Liver (tissue), 9 donors: ENCODE results near the gene UBE2F. TPM values are rescaled to one million over a fixed set of nuclear protein-coding genes. Genes with fewer than 3 reads are reported as not detected.
"Not testable (repeated sequence)": the region's sequence is repeated elsewhere in the genome, so short reads cannot be mapped to it uniquely, and the experiment has no call there.

Experiments
- DNase-seq: peaks from one replicate; pipeline ENCODE4 v3.0.0-alpha.2; 2017; ENCODE audit warnings: low spot score
- H3K27ac ChIP-seq, 2 donors: one replicate each; pipeline ENCODE4 v1.7.0; 2013; ENCODE audit warnings: inconsistent platforms in 2 of 2, low read length in 2 of 2, control low read depth in 1 of 2, low read depth in 1 of 2, mild to moderate bottlenecking in 1 of 2
- H3K27me3 ChIP-seq, 4 donors: one replicate each; pipeline versions ENCODE4 v1.6.1 to v1.7.0; 2013; ENCODE audit warnings: low read length in 3 of 4, inconsistent platforms in 1 of 4, mild to moderate bottlenecking in 1 of 4, moderate library complexity in 1 of 4; ENCODE audit not compliant: control insufficient read depth in 4 of 4, insufficient read depth in 4 of 4
- H3K36me3 ChIP-seq, 4 donors: one replicate each; pipeline versions ENCODE4 v1.6.1 to v1.7.0; 2013; ENCODE audit warnings: low read length in 3 of 4, mild to moderate bottlenecking in 3 of 4, low read depth in 1 of 4, moderate library complexity in 1 of 4; ENCODE audit not compliant: control insufficient read depth in 4 of 4, insufficient read depth in 3 of 4
- H3K4me1 ChIP-seq, 4 donors: one replicate each; pipeline versions ENCODE4 v1.6.1 to v1.7.0; 2013; ENCODE audit warnings: low read length in 3 of 4, mild to moderate bottlenecking in 3 of 4, moderate library complexity in 1 of 4; ENCODE audit not compliant: control insufficient read depth in 4 of 4, insufficient read depth in 4 of 4
- H3K4me3 ChIP-seq, 3 donors: one replicate each; pipeline versions ENCODE4 v1.6.1 to v1.7.0; 2013; ENCODE audit warnings: low read length in 3 of 3, control low read depth in 1 of 3, low read depth in 1 of 3, mild to moderate bottlenecking in 1 of 3
- H3K9ac ChIP-seq, 2 donors: one replicate each; pipeline ENCODE4 v1.7.0; 2013; ENCODE audit warnings: low read length in 2 of 2, mild to moderate bottlenecking in 2 of 2, moderate library complexity in 2 of 2, control low read depth in 1 of 2, low read depth in 1 of 2
- H3K9me3 ChIP-seq, 4 donors: one replicate each; pipeline versions ENCODE4 v1.6.1 to v1.7.0; 2013; ENCODE audit warnings: low read length in 3 of 4; ENCODE audit not compliant: control insufficient read depth in 4 of 4
- EGR1 ChIP-seq, 2 donors: IDR thresholded peaks; 2 replicates each; pipeline ENCODE4 v1.6.1; 2016 to 2018; ENCODE audit warnings: antibody characterized with exemption in 2 of 2, low read depth in 2 of 2
- FOXA1 ChIP-seq: IDR thresholded peaks from 2 replicates; pipeline ENCODE4 v1.6.1; 2016; ENCODE audit warnings: antibody characterized with exemption
- FOXA2 ChIP-seq: IDR thresholded peaks from 2 replicates; pipeline ENCODE4 v1.6.1; 2016; ENCODE audit warnings: antibody characterized with exemption
- GABPA ChIP-seq, 2 donors: IDR thresholded peaks in 1 of 2; conservative IDR thresholded peaks in 1 of 2; 2 replicates each; pipeline ENCODE4 v1.6.1; 2016; ENCODE audit warnings: antibody characterized with exemption in 2 of 2, mild to moderate bottlenecking in 1 of 2, moderate library complexity in 1 of 2
- HNF4A ChIP-seq, 2 donors: conservative IDR thresholded peaks; 2 replicates each; pipeline ENCODE4 v1.6.1; 2016; ENCODE audit warnings: antibody characterized with exemption in 2 of 2, mild to moderate bottlenecking in 2 of 2
- HNF4G ChIP-seq: IDR thresholded peaks from 2 replicates; pipeline ENCODE4 v1.6.1; 2016; ENCODE audit warnings: antibody characterized with exemption
- JUND ChIP-seq, 2 donors: IDR thresholded peaks; 2 replicates each; pipeline ENCODE4 v1.6.1; 2016; ENCODE audit warnings: antibody characterized with exemption in 2 of 2
- NR2F2 ChIP-seq: IDR thresholded peaks from 2 replicates; pipeline ENCODE4 v1.6.1; 2016; ENCODE audit warnings: antibody characterized with exemption
- RXRA ChIP-seq, 2 donors: IDR thresholded peaks; 2 replicates each; pipeline ENCODE4 v1.6.1; 2017 to 2018; ENCODE audit warnings: antibody characterized with exemption in 2 of 2, mild to moderate bottlenecking in 1 of 2
- SP1 ChIP-seq: IDR thresholded peaks from 2 replicates; pipeline ENCODE4 v1.6.1; 2018; ENCODE audit warnings: antibody characterized with exemption, mild to moderate bottlenecking
- TAF1 ChIP-seq: conservative IDR thresholded peaks from 2 replicates; pipeline ENCODE4 v1.6.1; 2016; ENCODE audit warnings: antibody characterized with exemption, mild to moderate bottlenecking
- YY1 ChIP-seq: IDR thresholded peaks from 2 replicates; pipeline ENCODE4 v1.6.1; 2016; ENCODE audit warnings: antibody characterized with exemption, mild to moderate bottlenecking
- WGBS: extraction: QIAGEN DNeasy Blood & Tissue Kit; methylation state at CpG from one replicate; pipeline ENCODE4 v1.1.7; 2013; 5-methylcytosine and 5-hydroxymethylcytosine counted together
- polyA plus RNA-seq, 2 donors: library from polyadenylated mRNA; stranded (reverse) in 1 of 2; unstranded in 1 of 2; fragments of 200-250 nt in 1 of 2; fragments of >200 nt in 1 of 2; fragmentation: Nextera tagmentation in 1 of 2; extraction: Ambion mirVana in 1 of 2; gene quantifications; one replicate each; pipeline versions ENCODE4 v1.2.1 to v1.2.3, GENCODE V29; 2013 to 2015
- total RNA-seq, 2 donors: library from RNA; depleted of rRNA; stranded (reverse); fragments of >200 nt; gene quantifications; one replicate each; pipeline ENCODE4 v1.2.3, GENCODE V29; 2014
- TF ChIP-seq, protein P1 (sequence below): IDR thresholded peaks from 2 replicates; pipeline ENCODE4 v1.6.1; 2016; ENCODE audit warnings: antibody characterized with exemption
- TF ChIP-seq, protein P2 (sequence below): fragments of 150-350 bp; IDR thresholded peaks from 2 replicates; pipeline ENCODE4 v1.5.1; 2017; ENCODE audit warnings: improper control_type of control experiment, low read depth, low read length; ENCODE audit not compliant: missing input control
- TF ChIP-seq, protein P3 (sequence below): IDR thresholded peaks from 2 replicates; pipeline ENCODE4 v1.6.1; 2016; ENCODE audit warnings: antibody characterized with exemption
- TF ChIP-seq, protein P4 (sequence below): IDR thresholded peaks from 2 replicates; pipeline ENCODE4 v1.6.1; 2016; ENCODE audit warnings: antibody characterized with exemption
- TF ChIP-seq, protein P5 (sequence below): IDR thresholded peaks from 2 replicates; pipeline ENCODE4 v1.6.1; 2016; ENCODE audit warnings: antibody characterized with exemption, mild to moderate bottlenecking
- donor health status: healthy.
- donor health status: healthy.
- donor health status: healthy.
- donor health status: healthy.
- donor health status: healthy.

UBE2F gene
- total and polyA plus RNA-seq, 4 donors: 30.5 to 55.3 (median 32.1) TPM

DNA sequence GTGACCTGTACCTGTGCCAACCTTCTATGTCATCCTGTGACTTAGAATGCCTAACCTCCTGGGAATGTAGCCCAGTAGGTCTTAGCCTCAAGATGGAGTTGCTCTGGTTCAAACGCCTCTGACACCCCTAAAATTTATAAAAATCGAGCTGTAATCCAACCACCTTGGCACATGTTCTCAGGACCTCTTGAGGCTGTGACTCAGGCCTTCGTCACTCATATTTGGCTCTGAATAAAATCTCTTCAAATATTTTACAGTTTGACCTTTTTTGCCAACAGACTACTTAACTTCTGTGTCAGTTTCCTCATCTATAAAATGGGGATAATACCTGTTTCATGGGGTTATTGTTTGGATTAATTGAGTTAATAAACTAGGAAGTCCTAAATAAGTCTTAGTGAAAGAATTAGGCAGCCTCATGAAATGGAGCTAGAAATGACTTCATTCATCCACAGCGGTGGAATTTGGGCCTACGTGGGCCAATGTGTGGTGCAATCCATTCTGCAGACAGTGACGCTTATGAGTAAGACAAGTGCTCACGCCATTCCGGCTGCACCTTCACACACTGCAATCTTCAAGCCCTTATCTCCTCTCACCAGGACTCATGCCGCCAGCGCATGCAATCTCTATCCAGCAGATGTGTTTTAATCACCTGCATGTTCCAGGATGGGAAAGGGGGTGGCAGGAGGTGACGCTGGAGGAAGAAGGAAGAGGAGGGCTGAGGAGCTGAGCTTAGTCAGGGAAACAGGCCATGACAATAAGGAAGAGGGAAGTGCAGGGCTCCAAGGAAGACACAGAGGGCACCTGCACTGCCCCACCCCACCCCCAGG, 2.0 kb upstream of the UBE2F start:
- no peak overlapping the region for H3K4me3 ChIP-seq
- peaks cover 1 to 15% (median 10%) of the 10 kb centered on the region in 4 donors for H3K9me3 ChIP-seq
- no peak overlapping the region for H3K27ac ChIP-seq
- DNase-seq: peak; percentile 63
- H3K27me3 ChIP-seq: no peaks in the 10 kb centered on the region
- no peak for TF ChIP-seq EGR1 (IDR thresholded peaks at IDR 0.05; ENCODE audit: low read depth in 2 of 2)
- TF ChIP-seq HNF4G: no peak
- no peak for TF ChIP-seq GABPA (IDR thresholded peaks at IDR 0.05 in 1 of 2, conservative IDR thresholded peaks at IDR 0.05 in 1 of 2)
- no peak for TF ChIP-seq FOXA2
- TF ChIP-seq JUND (IDR thresholded peaks at IDR 0.05): no peak
- TF ChIP-seq, protein P1, sequence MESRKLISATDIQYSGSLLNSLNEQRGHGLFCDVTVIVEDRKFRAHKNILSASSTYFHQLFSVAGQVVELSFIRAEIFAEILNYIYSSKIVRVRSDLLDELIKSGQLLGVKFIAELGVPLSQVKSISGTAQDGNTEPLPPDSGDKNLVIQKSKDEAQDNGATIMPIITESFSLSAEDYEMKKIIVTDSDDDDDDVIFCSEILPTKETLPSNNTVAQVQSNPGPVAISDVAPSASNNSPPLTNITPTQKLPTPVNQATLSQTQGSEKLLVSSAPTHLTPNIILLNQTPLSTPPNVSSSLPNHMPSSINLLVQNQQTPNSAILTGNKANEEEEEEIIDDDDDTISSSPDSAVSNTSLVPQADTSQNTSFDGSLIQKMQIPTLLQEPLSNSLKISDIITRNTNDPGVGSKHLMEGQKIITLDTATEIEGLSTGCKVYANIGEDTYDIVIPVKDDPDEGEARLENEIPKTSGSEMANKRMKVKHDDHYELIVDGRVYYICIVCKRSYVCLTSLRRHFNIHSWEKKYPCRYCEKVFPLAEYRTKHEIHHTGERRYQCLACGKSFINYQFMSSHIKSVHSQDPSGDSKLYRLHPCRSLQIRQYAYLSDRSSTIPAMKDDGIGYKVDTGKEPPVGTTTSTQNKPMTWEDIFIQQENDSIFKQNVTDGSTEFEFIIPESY: no peak
- TF ChIP-seq SP1: no peak
- no peak for TF ChIP-seq FOXA1
- TF ChIP-seq YY1: no peak
- H3K36me3 ChIP-seq: no peaks in the 10 kb centered on the region
- no peak overlapping the region for H3K9ac ChIP-seq
- peaks cover 5 to 29% (median 18%) of the 10 kb centered on the region in 4 donors for H3K4me1 ChIP-seq
- WGBS: 91% methylated on average over 11 of the region's 11 CpGs

DNA sequence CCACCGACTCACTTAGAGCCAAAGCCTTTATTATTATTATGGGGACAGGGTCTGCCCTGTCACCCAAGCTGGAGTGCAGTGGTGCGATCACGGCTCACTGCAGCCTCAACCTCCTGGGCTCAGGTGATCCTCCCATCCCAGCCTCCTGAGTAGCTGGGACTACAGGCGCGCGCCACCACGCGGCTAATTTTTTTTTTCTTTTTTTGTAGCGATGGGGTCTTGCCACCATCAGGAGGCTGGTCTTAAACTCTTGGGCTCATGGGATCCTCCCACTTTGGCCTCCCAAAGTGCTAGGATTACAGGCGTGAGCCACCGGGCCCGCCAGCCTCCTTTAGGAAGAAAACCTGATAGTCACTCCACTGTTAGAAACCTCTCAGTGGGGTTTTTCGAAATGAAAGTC, 970 bp upstream of the UBE2F start:
- peaks cover 5 to 29% (median 18%) of the 10 kb centered on the region in 4 donors for H3K4me1 ChIP-seq
- H3K36me3 ChIP-seq, H3K27ac ChIP-seq, H3K27me3 ChIP-seq, DNase-seq: not testable (repeated sequence)
- H3K9me3 ChIP-seq: peaks cover 1 to 15% (median 10%) of the 10 kb centered on the region in 4 donors
- peak overlapping the region in 1 of 2 donors; percentile 73 for H3K9ac ChIP-seq
- WGBS: 91% methylated on average over 13 of the region's 13 CpGs
- peak overlapping the region; percentile 77 to 96 (median 84) for H3K4me3 ChIP-seq

DNA sequence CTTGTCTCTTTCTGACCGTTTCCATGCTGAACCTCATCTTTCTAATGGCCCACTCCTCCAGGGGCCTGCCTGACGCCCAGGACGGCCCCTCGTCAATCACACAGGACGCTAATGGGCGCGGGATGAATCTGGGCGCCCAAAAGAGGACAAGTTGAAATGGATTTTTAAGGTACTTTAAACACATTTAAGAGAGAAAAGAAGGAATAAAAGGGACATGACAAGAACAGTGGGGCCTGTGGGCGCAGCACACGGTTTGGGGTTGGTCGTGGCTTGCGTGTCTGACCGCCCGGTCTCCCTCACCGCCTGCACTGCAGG, 607 bp upstream of the UBE2F start:
- Histone ChIP-seq H3K9ac (peak overlapping the region in 1 of 2 donors; percentile 73), H3K27me3 (no peaks in the 10 kb centered on the region), H3K27ac (no peak overlapping the region), H3K4me1 (peaks cover 5 to 29% (median 18%) of the 10 kb centered on the region in 4 donors), H3K9me3 (peaks cover 1 to 15% (median 10%) of the 10 kb centered on the region in 4 donors), H3K4me3 (peak overlapping the region; percentile 77 to 96 (median 84)), H3K36me3 (no peaks in the 10 kb centered on the region)
- no peak for DNase-seq
- 11% methylated on average over 15 of the region's 15 CpGs for WGBS
- TF ChIP-seq HNF4A (conservative IDR thresholded peaks at IDR 0.05) (no peak), FOXA2 (no peak), NR2F2 (no peak), YY1 (no peak), HNF4G (no peak), GABPA (IDR thresholded peaks at IDR 0.05 in 1 of 2, conservative IDR thresholded peaks at IDR 0.05 in 1 of 2) (no peak), RXRA (IDR thresholded peaks at IDR 0.05) (no peak), FOXA1 (no peak), TAF1 (no peak), SP1 (no peak), EGR1 (IDR thresholded peaks at IDR 0.05; ENCODE audit: low read depth in 2 of 2) (no peak)
- TF ChIP-seq, protein P2, sequence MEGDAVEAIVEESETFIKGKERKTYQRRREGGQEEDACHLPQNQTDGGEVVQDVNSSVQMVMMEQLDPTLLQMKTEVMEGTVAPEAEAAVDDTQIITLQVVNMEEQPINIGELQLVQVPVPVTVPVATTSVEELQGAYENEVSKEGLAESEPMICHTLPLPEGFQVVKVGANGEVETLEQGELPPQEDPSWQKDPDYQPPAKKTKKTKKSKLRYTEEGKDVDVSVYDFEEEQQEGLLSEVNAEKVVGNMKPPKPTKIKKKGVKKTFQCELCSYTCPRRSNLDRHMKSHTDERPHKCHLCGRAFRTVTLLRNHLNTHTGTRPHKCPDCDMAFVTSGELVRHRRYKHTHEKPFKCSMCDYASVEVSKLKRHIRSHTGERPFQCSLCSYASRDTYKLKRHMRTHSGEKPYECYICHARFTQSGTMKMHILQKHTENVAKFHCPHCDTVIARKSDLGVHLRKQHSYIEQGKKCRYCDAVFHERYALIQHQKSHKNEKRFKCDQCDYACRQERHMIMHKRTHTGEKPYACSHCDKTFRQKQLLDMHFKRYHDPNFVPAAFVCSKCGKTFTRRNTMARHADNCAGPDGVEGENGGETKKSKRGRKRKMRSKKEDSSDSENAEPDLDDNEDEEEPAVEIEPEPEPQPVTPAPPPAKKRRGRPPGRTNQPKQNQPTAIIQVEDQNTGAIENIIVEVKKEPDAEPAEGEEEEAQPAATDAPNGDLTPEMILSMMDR: no peak
- TF ChIP-seq, protein P3, sequence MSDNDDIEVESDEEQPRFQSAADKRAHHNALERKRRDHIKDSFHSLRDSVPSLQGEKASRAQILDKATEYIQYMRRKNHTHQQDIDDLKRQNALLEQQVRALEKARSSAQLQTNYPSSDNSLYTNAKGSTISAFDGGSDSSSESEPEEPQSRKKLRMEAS: no peak
- TF ChIP-seq, protein P1: no peak
- TF ChIP-seq, protein P4, sequence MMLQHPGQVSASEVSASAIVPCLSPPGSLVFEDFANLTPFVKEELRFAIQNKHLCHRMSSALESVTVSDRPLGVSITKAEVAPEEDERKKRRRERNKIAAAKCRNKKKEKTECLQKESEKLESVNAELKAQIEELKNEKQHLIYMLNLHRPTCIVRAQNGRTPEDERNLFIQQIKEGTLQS: no peak
- TF ChIP-seq, protein P5, sequence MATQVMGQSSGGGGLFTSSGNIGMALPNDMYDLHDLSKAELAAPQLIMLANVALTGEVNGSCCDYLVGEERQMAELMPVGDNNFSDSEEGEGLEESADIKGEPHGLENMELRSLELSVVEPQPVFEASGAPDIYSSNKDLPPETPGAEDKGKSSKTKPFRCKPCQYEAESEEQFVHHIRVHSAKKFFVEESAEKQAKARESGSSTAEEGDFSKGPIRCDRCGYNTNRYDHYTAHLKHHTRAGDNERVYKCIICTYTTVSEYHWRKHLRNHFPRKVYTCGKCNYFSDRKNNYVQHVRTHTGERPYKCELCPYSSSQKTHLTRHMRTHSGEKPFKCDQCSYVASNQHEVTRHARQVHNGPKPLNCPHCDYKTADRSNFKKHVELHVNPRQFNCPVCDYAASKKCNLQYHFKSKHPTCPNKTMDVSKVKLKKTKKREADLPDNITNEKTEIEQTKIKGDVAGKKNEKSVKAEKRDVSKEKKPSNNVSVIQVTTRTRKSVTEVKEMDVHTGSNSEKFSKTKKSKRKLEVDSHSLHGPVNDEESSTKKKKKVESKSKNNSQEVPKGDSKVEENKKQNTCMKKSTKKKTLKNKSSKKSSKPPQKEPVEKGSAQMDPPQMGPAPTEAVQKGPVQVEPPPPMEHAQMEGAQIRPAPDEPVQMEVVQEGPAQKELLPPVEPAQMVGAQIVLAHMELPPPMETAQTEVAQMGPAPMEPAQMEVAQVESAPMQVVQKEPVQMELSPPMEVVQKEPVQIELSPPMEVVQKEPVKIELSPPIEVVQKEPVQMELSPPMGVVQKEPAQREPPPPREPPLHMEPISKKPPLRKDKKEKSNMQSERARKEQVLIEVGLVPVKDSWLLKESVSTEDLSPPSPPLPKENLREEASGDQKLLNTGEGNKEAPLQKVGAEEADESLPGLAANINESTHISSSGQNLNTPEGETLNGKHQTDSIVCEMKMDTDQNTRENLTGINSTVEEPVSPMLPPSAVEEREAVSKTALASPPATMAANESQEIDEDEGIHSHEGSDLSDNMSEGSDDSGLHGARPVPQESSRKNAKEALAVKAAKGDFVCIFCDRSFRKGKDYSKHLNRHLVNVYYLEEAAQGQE: no peak
